BE2C (cell line): ENCODE results near the gene PGAM2.

Source experiments
- DNase-seq: peaks from one replicate; pipeline ENCODE4 v3.0.0-alpha.2; 2020
- H3K27me3 ChIP-seq: fragments of 250-450 bp; sonication (Bioruptor Pico); 2 replicates; pipeline ENCODE4 v1.5.1; 2020; ENCODE audit warnings: mild to moderate bottlenecking
- H3K36me3 ChIP-seq: fragments of 250-450 bp; sonication (Bioruptor Pico); 2 replicates; pipeline ENCODE4 v1.5.1; 2020; ENCODE audit warnings: mild to moderate bottlenecking
- H3K4me1 ChIP-seq: fragments of 250-450 bp; sonication (Bioruptor Pico); 2 replicates; pipeline ENCODE4 v1.5.1; 2020
- H3K4me3 ChIP-seq: 2 replicates; pipeline ENCODE4 v1.5.1; 2011; ENCODE audit warnings: low read depth, low read length
- H3K9me3 ChIP-seq: fragments of 250-450 bp; sonication (Bioruptor Pico); 2 replicates; pipeline ENCODE4 v1.5.1; 2020
- TF ChIP-seq, protein P1 (sequence below): IDR thresholded peaks from 2 replicates; pipeline ENCODE4 v1.5.1; 2012; ENCODE audit warnings: mild to moderate bottlenecking, low read depth, low read length

The PGAM2 gene

DNA sequence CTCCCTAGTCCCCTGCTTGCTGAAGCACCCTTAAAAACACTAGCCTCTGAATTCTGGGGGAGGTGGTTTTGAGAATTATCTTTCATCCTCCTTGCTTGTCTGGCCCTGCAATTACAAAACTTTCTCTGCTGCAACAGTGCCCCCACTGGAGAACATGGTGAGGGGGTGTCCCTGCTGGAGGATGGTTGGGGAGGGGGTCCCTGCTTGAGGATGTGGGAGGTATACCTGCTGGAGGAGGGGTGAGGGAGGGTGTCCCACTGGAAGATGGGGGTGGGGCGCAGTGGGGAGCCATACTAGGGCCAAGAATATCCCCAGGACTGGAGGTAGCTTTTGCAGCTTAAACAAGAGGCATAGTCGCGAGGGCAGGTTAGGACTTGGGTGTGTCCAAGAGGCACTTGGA lies 20.2 kb upstream of the PGAM2 start:
- no peak for DNase-seq
- TF ChIP-seq, protein P1, sequence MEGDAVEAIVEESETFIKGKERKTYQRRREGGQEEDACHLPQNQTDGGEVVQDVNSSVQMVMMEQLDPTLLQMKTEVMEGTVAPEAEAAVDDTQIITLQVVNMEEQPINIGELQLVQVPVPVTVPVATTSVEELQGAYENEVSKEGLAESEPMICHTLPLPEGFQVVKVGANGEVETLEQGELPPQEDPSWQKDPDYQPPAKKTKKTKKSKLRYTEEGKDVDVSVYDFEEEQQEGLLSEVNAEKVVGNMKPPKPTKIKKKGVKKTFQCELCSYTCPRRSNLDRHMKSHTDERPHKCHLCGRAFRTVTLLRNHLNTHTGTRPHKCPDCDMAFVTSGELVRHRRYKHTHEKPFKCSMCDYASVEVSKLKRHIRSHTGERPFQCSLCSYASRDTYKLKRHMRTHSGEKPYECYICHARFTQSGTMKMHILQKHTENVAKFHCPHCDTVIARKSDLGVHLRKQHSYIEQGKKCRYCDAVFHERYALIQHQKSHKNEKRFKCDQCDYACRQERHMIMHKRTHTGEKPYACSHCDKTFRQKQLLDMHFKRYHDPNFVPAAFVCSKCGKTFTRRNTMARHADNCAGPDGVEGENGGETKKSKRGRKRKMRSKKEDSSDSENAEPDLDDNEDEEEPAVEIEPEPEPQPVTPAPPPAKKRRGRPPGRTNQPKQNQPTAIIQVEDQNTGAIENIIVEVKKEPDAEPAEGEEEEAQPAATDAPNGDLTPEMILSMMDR: peak; percentile 29; the same call in 1 of the 2 replicates
- Histone ChIP-seq H3K36me3 (no peaks in the 10 kb centered on the region), H3K4me1 (no peaks in the 10 kb centered on the region), H3K4me3 (no peak overlapping the region), H3K27me3 (no peaks in the 10 kb centered on the region), H3K9me3 (no peaks in the 10 kb centered on the region)

DNA sequence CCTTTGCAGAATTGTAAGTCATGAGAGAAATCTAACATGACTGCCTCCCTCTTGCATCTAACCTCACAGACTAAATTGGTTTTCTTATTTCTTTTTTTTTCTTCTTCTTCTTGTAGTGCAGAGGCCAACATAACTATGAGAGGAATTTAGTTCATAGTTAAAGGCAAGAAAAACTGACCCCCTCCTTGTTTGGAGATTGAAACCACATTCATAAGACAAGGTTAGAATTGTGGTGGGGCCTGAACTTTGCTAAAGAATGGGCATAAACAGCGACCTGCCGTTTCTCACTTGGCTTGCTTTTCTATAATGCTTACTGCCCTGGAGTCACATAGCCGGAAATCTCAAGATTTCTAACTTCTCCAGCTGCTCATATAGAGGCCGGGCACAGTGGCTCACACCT lies 19.3 kb upstream of the PGAM2 start:
- no peak for DNase-seq
- peaks cover 1% of the 10 kb centered on the region; the same call in 1 of the 2 replicates for H3K36me3 ChIP-seq
- no peaks in the 10 kb centered on the region for H3K27me3 ChIP-seq
- TF ChIP-seq, protein P1: no peak
- H3K4me3 ChIP-seq: no peak overlapping the region
- no peaks in the 10 kb centered on the region for H3K4me1 ChIP-seq
- H3K9me3 ChIP-seq: no peaks in the 10 kb centered on the region

DNA sequence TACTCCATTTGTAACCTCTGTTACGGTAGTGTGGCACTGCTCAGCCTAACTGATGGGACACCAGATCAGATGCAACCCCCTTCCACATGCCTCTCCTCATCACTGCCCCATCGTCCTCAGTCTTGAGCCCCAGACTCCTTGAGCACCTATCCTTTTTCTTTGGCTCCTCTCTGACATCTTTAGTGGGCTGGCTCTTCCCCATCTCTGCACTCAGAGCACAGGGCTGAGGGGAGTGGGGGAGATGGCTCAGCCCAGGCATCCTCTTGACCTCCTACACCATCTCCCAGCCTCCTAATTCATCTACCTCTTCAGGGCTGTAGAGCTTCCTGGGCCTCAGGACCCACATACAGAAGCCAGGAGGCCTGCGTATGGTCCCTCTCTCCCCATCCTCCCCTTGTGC lies 18.4 kb upstream of the PGAM2 start:
- no peak for DNase-seq
- Histone ChIP-seq H3K27me3 (no peaks in the 10 kb centered on the region), H3K4me1 (no peaks in the 10 kb centered on the region), H3K4me3 (no peak overlapping the region), H3K9me3 (no peaks in the 10 kb centered on the region), H3K36me3 (peaks cover 3% of the 10 kb centered on the region; the same call in 1 of the 2 replicates)
- TF ChIP-seq, protein P1: no peak

DNA sequence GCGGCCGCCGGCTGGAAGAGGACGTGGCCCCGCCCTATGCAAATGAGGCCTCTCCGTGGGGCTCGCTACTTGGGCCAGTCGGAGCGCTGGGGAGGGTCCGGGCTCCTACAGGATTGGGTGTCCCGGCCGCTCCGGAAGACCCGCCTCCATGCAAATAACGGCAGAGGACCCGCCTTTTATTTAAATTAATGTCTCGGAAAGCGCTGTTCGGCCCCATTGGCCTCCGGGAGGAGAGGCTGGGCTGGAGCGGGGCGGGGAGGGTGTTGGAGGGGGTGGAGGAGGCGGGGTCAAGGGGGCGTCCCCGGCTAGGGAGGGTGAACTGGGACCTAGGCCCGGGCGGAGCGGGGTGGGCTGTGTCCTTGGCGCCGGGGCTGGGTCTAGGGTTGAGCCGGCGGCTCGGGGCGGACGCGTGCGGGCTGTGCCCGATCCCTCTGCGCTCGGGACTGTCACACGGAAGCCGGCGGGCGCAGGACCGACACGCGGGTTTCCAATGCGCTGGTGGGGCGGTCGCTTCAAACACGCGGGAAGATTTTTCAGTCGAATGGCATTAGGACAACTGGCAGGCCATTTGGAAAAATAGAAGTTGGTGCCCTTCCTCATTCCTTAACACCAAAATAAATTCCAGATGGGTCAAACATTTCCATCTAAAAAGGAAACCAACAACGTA lies 17.3 kb upstream of the PGAM2 start:
- Histone ChIP-seq H3K36me3 (peaks cover 9% of the 10 kb centered on the region), H3K9me3 (no peaks in the 10 kb centered on the region), H3K4me1 (no peaks in the 10 kb centered on the region), H3K27me3 (no peaks in the 10 kb centered on the region), H3K4me3 (peak overlapping the region; percentile 68)
- TF ChIP-seq, protein P1: no peak
- peak; percentile 99 for DNase-seq

DNA sequence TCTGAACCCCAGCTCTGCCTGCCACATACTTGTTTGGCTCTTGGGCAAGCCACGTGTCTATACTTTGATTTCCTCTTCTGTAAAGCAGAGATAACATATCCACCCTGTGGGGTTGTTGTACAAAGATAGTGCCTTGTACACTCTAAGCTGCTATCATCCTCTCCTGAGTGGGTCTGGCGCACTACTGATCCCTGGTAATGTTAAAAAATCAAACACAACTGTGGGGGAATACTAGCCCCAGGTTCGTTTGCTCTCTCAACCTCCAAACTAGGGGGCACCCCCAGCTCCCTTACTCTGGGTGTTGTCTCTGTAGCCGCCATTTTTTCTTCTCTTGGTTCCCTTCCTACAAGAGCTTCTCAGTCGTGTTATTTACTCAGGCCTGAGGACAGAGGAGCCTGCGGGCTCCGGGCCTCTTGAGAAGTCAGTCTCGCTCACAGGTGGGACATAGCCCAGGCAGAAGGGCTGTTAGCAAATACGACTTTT lies 15.9 kb upstream of the PGAM2 start:
- no peaks in the 10 kb centered on the region for H3K4me1 ChIP-seq
- no peak for DNase-seq
- TF ChIP-seq, protein P1: no peak
- peaks cover 12% of the 10 kb centered on the region for H3K36me3 ChIP-seq
- H3K4me3 ChIP-seq: peak overlapping the region; percentile 90
- H3K9me3 ChIP-seq: no peaks in the 10 kb centered on the region
- no peaks in the 10 kb centered on the region for H3K27me3 ChIP-seq

DNA sequence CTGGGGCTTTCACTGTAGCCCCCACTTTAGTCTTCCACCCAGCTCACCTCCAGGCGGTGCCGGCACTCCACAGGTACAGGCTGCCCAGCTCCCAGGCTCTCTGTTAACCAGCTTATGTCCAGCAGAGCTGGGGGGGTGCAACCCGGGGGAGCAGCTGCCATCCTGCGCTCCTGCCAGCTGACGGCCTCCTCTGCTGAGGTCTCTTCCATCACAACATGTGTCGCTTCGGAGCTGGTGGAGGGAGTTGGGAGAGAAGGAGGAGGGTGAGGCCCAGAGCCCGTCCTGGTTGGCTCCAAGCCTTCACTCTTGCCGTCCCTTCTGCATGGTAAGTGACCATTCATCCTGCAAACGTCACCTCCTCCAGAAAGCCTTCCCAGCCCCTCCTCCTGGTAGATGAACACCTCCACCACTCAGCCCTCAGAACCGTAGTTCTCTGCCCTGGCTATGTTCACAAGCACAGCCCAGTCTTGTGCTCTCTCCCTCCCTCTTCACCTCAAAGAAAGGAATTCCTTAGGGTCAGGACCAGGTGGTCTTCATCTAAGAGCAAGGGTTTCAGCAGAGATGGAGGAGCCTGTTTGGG lies 15.4 kb upstream of the PGAM2 start:
- TF ChIP-seq, protein P1: no peak
- Histone ChIP-seq H3K27me3 (no peaks in the 10 kb centered on the region), H3K4me3 (no peak overlapping the region), H3K4me1 (no peaks in the 10 kb centered on the region), H3K36me3 (peaks cover 12% of the 10 kb centered on the region), H3K9me3 (no peaks in the 10 kb centered on the region)
- DNase-seq: no peak
